Stimulated activated naive CD8-positive, alpha-beta T cell treated with anti-CD3 and anti-CD28 coated beads, Interleukin-15, amount 100 ng/mL, for 72 hours (primary cell): ENCODE measurements around the gene STEAP3.

Experiments
- ATAC-seq: fragments of 150-1000 bp; cut with Tn5 transposase; 2 replicates; pipeline ENCODE4 v1.10.0; 2021; ENCODE audit warnings: mild to moderate bottlenecking, moderate library complexity
- DNase-seq, 2 donors: peaks; one replicate each; pipeline ENCODE4 v3.0.0; 2021 to 2022
- H3K27ac Mint-ChIP-seq, 2 donors: one replicate each; pipeline ENCODE4 v1.8.0; 2022; ENCODE audit warnings: mild to moderate bottlenecking in 2 of 2, mixed read lengths in 2 of 2, moderate library complexity in 2 of 2
- H3K27me3 Mint-ChIP-seq: one replicate; pipeline ENCODE4 v1.8.0; 2022; ENCODE audit warnings: mixed read lengths
- H3K4me1 Mint-ChIP-seq: one replicate; pipeline ENCODE4 v1.8.0; 2022; ENCODE audit warnings: mild to moderate bottlenecking, mixed read lengths
- H3K4me3 Mint-ChIP-seq, 2 donors: one replicate each; pipeline ENCODE4 v1.8.0; 2022; ENCODE audit warnings: mild to moderate bottlenecking in 2 of 2, mixed read lengths in 2 of 2, moderate library complexity in 1 of 2
- H3K9me3 Mint-ChIP-seq, 2 donors: one replicate each; pipeline ENCODE4 v1.8.0; 2022; ENCODE audit warnings: mixed read lengths in 2 of 2

The STEAP3 gene, protein sequence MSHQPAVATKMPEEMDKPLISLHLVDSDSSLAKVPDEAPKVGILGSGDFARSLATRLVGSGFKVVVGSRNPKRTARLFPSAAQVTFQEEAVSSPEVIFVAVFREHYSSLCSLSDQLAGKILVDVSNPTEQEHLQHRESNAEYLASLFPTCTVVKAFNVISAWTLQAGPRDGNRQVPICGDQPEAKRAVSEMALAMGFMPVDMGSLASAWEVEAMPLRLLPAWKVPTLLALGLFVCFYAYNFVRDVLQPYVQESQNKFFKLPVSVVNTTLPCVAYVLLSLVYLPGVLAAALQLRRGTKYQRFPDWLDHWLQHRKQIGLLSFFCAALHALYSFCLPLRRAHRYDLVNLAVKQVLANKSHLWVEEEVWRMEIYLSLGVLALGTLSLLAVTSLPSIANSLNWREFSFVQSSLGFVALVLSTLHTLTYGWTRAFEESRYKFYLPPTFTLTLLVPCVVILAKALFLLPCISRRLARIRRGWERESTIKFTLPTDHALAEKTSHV

DNA sequence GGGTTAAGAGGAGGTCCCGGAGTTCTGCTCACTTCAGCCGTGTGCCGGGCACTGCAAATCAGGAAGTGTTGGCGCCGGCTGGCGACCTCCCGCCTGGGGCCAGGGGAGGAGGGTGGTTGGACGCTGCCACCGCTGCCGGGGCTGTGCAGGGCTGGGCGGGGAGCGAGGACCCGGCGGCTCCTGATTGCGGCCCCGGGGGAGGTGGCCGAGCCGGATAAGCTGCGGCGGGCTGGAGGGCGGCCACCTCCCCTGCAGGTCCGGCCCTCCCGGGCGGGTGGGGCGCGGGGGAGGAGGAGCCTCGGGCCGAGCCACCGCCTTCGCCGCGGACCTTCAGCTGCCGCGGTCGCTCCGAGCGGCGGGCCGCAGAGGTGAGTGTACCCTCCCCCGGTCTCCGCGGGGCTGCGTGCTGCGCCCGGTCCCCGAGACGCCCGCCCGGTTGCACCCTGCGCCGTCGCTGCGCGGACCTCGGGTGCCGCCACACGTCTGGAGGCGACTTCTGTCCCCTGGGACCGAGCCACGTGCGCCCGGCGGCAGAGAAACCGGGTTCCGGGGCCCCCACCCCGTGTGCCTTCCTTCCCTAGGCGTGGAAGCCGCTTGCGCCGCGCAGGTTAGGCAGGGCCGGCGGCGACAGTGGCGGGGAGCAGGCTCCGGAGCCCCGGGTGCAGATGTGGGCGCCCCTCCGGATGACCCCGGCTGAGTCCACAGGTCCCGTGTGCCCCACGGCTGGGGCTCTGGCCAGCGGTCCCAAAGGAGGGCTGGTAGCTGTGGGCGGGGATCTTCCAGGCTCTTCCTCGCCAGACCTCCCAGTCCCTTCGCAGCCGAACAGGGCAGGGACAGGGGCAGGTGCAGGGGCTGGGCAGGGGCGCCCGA, at the start of gene STEAP3:
Gene STEAP3 (plus strand): TSS at position 314 of the 870 bp plus-strand sequence. CDS start 7,179 bp downstream, outside the sequence.
- Mint-ChIP-seq H3K4me3 (peak within 1 kb of the TSS in 1 of 2 donors; percentile 58), H3K9me3 (no peaks in the 10 kb centered on the region), H3K27me3 (peaks cover 79% of the 10 kb centered on the region), H3K4me1 (peaks cover under 1% of the 10 kb centered on the region), H3K27ac (no peak within 1 kb of the TSS)
- no peak for DNase-seq
- peak; percentile 59 for ATAC-seq

DNA sequence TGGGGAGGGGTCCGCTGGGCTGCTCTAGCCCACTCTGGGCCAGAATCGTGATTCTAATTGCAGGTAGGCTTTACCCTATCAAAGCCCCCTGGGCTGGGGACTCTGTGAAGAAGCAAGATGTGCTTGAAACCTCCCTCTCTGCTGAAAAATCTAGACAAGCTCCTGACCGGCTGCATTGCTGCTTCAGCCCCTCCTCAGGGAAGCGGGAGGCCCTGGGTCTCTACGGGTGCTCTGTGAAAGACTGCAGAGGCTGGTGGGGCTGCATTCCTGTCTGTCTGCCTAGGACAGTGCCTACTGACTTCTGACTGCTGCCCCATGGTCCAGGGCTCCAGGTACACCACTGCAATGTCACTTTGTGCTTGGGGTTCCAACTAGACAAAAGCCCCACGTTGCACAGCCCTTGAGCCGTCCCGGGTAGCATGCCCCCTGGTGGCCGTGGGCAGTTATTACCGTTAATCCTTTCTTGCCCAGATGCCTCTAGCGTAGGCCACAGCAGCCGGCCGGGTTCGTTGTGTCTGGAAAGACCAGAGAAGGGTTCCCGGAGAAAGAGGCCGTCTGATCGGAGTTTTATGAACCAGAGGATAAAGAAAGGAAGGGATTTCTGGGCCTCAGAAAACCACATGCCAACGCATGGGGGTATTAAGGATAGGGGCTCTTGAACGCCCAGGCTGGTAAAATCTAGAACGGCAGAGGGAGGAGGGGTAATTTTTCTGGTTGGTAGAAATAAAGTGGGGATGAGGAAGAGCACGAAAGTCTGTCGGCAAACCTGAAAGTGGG, 49.2 kb upstream of the STEAP3 start:
- H3K4me3 Mint-ChIP-seq: no peak overlapping the region
- DNase-seq (peak; percentile 43 to 47), ATAC-seq (no peak)
- no peaks in the 10 kb centered on the region for H3K9me3 Mint-ChIP-seq
- no peak overlapping the region for H3K27ac Mint-ChIP-seq
- no peaks in the 10 kb centered on the region for H3K27me3 Mint-ChIP-seq
- no peaks in the 10 kb centered on the region for H3K4me1 Mint-ChIP-seq

DNA sequence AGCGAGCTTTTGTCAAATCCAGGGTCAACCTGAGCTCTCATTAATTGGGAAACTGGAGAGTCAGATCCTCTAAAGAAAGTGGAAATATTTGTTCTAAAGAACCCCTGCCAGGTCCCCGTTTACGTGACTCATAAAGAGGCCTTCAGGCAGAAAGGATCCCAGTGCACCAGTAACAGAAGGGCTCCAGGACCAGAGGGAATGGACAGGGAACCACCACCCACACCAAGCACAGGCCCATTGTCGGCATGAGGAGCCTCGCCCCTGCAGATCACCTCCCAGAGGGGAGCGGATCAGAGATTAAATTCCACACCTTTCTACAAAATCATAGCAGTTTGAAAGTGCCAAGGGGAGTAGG, 48.7 kb upstream of the STEAP3 start:
- Mint-ChIP-seq H3K4me3 (no peak overlapping the region), H3K27me3 (no peaks in the 10 kb centered on the region), H3K9me3 (no peaks in the 10 kb centered on the region), H3K27ac (no peak overlapping the region), H3K4me1 (no peaks in the 10 kb centered on the region)
- ATAC-seq: no peak
- DNase-seq: no peak

DNA sequence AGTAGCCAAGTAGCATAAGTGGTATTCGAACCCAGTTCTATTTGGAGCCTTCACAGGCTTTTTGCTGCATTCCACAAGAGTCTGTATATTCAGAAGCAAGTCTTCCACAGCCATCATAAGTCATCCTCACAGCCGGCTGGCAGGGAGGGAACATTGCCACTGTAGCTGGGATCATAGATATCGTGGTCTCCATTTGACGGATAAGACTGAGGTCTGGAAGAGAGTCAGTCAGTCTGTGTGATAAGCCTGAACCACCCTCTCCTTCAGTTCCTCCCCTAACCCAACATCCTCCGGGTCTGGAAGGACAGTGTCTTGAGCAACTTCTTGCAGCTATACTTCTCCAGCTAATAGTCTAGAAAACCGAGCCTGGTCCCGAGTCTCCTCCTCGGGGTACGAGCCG, 48.1 kb upstream of the STEAP3 start:
- Mint-ChIP-seq H3K4me3 (no peak overlapping the region), H3K4me1 (no peaks in the 10 kb centered on the region)
- ATAC-seq: no peak

DNA sequence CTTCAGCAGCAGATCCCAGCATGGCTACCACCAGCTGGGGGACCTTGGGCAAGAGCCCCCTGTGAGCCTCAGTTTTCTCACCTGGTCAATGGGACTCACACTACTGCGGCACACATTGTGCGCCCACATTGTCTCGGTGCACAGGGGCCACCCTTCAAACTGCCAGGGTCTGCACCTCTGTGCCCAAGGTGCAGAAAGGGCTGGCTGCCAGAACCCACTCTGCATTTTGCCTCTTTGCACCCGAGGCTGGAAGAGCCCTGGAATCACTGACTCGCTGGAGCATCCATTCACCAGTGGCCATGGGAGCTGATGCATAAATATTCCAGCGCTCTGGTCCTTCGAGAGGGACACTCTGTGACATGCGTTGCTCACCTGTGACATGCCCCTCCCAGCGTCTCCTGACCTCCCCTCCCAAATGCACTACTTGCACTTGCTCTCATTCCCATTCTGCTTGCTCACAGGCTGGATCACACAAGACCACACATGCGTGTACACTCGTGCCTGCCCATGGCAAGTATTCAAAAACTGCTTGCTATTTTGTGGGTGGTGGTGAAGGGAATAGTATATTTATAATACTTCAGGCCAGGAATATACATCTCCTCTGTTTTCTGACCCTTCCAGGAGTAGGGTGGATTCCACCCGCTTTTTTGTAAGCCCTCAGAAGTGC, 46.3 kb upstream of the STEAP3 start:
- H3K9me3 Mint-ChIP-seq: no peaks in the 10 kb centered on the region
- H3K4me3 Mint-ChIP-seq: no peak overlapping the region
- ATAC-seq (no peak), DNase-seq (no peak)
- H3K4me1 Mint-ChIP-seq: no peaks in the 10 kb centered on the region
- no peaks in the 10 kb centered on the region for H3K27me3 Mint-ChIP-seq
- no peak overlapping the region for H3K27ac Mint-ChIP-seq

More for the DNA sequence above, 48.1 kb upstream of the STEAP3 start:
- Mint-ChIP-seq H3K27ac (no peak overlapping the region), H3K27me3 (no peaks in the 10 kb centered on the region), H3K9me3 (no peaks in the 10 kb centered on the region)
- DNase-seq: no peak

DNA sequence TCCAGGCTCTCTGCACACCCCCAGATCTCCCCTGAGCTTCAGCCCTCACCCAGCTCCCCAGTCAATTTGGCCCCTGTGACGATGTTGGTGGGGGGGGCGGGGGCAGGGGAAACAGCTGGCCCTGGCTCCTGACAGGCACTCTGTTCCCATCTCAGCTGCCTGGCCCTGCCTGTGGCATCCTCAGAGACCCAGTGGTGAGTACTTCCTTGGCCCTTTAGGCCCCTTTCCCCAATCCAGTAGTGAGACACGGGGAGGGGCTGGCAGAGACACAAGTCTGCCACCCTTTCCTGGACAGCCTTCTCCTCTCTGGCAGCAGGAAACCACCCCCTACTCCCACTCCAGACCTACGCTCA, 45.8 kb upstream of the STEAP3 start:
- Mint-ChIP-seq H3K27ac (no peak overlapping the region), H3K27me3 (no peaks in the 10 kb centered on the region), H3K4me3 (no peak overlapping the region), H3K4me1 (no peaks in the 10 kb centered on the region), H3K9me3 (no peaks in the 10 kb centered on the region)
- ATAC-seq: no peak
- DNase-seq: no peak

DNA sequence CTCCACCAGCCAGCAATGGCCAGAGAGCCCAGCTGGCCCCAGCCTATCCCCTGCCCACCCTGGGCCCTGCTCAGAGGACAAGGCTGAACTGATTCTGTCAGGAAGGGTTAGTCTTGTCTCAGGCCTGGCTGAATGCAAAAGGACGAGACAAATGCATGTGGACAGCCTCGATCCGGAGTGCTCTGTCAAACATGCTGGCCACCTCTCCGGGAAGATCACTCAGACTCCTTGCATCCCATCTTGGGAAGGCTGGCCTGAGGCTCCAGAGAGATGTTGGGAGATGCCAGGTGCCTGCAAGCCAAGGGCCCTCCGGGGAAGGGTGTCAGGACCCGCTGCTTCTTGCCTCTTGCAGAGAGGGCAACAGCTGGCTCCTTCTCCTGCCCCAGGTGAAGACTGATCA, 44.9 kb upstream of the STEAP3 start:
- peak; percentile 18 for ATAC-seq
- no peak overlapping the region for H3K27ac Mint-ChIP-seq
- no peaks in the 10 kb centered on the region for H3K4me1 Mint-ChIP-seq
- no peak overlapping the region for H3K4me3 Mint-ChIP-seq
- H3K27me3 Mint-ChIP-seq: no peaks in the 10 kb centered on the region
- no peaks in the 10 kb centered on the region for H3K9me3 Mint-ChIP-seq
- DNase-seq: no peak

DNA sequence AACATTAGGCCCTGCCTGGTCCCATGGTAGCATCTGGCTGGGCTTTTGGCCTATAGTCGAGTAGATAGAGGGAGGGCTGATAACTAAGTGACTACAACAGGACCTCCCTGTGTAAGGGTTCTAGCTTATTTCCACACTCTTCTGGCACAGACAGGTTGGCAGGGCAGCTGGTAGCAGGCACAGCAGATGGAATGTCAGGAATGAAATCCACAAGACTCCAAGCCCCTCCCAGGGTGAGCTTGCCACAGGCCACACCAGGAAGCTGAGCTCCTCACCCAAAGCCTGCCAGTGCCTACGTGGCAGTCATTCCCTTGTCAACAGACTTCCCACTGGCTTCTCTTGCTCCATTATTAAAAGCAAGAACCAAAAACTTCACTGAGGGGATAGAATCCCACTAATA, 44.4 kb upstream of the STEAP3 start:
- Mint-ChIP-seq H3K27ac (no peak overlapping the region), H3K4me1 (no peaks in the 10 kb centered on the region), H3K4me3 (no peak overlapping the region), H3K27me3 (no peaks in the 10 kb centered on the region), H3K9me3 (no peaks in the 10 kb centered on the region)
- ATAC-seq: no peak
- DNase-seq: no peak

DNA sequence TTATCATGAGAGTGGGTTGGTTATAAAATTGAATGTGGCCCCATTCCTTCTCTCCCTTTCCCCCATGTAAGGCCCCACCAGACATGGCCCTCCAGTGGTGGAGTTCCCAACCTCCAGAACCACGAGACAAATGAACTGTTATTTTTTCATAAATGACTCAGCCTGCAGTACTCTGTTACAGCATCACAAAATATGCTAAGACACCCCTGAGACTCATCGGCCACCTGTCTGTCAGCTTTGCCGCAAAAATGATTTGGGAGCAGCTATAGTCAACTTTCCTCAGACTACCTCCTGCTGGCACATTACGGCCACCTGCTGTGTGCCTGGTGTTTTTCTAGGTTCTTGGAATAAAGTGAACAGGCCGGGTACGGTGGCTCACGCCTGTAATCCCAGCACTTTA, 43.6 kb upstream of the STEAP3 start:
- Mint-ChIP-seq H3K9me3 (no peaks in the 10 kb centered on the region), H3K4me1 (no peaks in the 10 kb centered on the region), H3K27ac (no peak overlapping the region), H3K27me3 (no peaks in the 10 kb centered on the region), H3K4me3 (no peak overlapping the region)
- DNase-seq (no peak), ATAC-seq (no peak)

DNA sequence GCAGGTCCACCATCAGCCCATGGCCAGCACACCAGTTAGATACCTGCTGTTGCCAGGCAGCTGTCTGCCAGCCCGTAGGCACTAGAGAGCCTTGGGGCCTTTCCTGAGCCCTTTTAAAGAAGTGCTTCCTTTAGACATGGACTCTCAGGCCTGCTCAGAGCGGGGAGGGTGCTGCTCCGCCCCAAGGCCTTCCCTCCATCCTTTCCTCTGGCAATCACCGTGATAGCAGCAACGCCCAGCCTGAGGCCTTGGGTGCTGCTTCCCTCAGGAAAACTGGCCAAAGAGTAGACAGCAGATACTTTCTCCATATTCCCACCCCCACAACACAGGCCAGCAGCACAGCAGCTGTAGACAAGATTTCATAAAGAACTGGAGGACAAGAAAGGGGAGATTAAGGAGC, 42.7 kb upstream of the STEAP3 start:
- Mint-ChIP-seq H3K9me3 (no peaks in the 10 kb centered on the region), H3K4me1 (no peaks in the 10 kb centered on the region), H3K4me3 (no peak overlapping the region), H3K27me3 (no peaks in the 10 kb centered on the region), H3K27ac (no peak overlapping the region)
- ATAC-seq (no peak), DNase-seq (no peak)

DNA sequence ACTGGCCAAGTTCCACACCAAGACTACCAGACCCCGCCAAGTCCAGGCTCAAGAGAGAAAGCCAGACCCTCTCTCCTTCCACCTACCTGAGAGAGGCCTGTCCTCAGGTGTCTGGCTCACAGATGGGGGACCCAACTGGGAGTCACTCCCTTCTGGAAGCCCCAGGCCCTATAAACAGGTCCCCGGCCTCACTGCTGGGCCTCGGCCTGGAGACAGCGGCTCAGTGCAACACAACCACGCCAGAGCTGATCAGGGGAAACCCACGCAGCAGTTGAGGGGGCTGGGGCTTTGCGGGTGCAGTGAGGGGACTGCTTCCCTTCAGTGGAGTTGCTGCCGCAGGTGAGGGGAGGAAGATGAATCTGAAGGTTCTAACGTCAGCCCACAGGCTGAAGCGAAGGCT, 42.2 kb upstream of the STEAP3 start:
- ATAC-seq (no peak), DNase-seq (no peak)
- Mint-ChIP-seq H3K9me3 (no peaks in the 10 kb centered on the region), H3K4me3 (no peak overlapping the region), H3K27ac (no peak overlapping the region), H3K27me3 (no peaks in the 10 kb centered on the region), H3K4me1 (no peaks in the 10 kb centered on the region)

DNA sequence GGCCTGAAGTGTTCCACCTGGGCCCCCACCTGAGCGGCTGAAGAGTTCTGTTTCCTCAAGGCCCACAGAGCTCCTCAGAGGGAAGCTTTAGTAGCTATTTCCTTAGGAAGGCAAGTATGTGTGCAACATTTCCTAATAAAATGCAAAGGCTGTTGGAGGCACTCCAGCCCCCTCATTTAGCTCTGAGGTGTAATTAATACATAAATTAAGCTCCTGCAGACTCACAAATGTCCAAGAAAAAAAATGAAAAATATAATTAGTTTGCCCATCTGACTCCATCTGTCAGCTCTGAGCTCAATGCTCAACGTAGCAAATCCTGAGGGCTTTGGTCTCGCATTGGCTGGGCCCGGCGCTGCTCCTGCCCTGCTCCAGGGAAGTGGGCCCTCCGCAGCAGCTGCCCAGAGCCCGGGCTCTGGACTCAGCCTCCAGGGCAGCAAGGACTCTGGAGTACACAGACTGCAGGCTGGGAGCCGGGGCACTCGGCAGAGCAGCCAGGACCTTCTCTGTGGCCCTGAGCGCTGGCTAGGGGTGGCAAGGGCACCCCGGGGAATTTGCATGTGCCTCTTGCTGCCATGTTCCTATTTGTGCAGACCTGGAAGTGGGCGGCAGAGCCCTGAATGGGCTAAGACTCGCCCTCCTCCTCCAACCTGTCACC, 41.7 kb upstream of the STEAP3 start:
- no peaks in the 10 kb centered on the region for H3K9me3 Mint-ChIP-seq
- H3K27ac Mint-ChIP-seq: no peak overlapping the region
- H3K27me3 Mint-ChIP-seq: no peaks in the 10 kb centered on the region
- H3K4me3 Mint-ChIP-seq: no peak overlapping the region
- DNase-seq: no peak
- no peaks in the 10 kb centered on the region for H3K4me1 Mint-ChIP-seq
- no peak for ATAC-seq

DNA sequence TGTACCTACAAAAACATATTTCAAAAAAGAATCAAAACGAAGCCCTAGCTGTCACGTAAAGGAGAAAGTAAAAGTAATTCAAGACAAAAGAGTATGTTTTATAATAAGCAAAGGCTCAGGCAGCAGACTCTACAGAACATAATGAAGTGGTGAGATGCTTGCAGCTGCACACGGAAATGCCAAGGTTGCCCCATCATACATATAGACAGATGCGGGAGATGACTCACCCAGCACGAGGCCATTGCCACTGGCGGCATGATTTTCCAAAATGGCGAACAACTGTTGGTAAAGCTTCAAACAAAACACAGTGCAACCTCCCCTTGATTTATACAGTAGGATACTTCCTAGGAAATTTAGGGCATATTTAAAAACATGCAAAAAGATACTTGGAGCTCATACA, 39.1 kb upstream of the STEAP3 start:
- H3K4me1 Mint-ChIP-seq: no peaks in the 10 kb centered on the region
- ATAC-seq: no peak
- no peaks in the 10 kb centered on the region for H3K9me3 Mint-ChIP-seq
- H3K27ac Mint-ChIP-seq: no peak overlapping the region
- no peak overlapping the region for H3K4me3 Mint-ChIP-seq
- DNase-seq: no peak
- H3K27me3 Mint-ChIP-seq: peaks cover 2% of the 10 kb centered on the region

DNA sequence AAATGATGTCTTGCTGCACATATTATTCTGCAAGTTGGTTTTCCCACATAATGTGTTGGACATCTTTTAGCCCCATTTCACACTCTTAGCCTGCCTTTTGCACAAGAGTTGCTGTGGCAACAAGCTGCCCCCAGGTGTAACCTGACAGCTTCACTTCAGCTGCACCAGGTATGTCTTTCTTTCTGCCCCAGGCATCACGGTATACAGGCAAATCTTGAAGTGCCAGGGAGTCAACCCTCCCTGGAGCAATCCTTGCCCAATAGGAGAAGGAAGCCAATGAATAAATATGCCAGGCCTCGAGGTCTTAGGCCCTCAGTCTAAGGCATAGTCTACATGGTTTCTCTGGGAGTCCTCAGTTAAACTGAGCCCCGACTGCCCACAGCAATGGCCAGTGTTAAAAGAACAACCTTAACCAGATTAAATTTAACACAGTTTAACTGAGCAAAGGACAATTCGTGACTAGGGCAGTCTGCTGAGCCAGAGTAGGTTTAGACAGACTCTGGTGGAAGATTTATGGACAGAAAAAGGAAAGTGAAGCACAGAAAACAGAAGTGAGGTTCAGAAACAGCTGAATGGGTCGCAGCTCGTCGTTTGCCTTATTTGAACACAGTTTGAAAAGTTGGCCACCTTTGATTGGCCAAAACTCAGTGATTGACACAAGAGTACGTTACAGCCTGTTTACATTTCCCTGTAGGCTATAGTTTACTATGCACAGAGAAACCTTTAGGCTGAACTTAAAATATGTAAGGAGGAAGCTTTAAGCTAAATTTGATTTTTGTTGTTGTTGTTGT, 33.1 kb upstream of the STEAP3 start:
- Mint-ChIP-seq H3K4me3 (no peak overlapping the region), H3K27me3 (peaks cover 36% of the 10 kb centered on the region), H3K27ac (no peak overlapping the region), H3K9me3 (no peaks in the 10 kb centered on the region), H3K4me1 (no peaks in the 10 kb centered on the region)
- no peak for ATAC-seq
- no peak for DNase-seq
